ENCODE data around the gene NDUFAF4. TPM values are rescaled to one million over a fixed set of nuclear protein-coding genes. Genes with fewer than 3 reads are reported as not detected.

The NDUFAF4 gene
- total and polyA plus RNA-seq, 2 of the 8 experiments (the other 6 are each of a cell fraction or from before 2014, with no cell fraction given): 21.9 to 84.4 TPM

GRCh38 chr6:96907498-96907897, 9.8 kb upstream of the NDUFAF4 start:
- H2BK15ac ChIP-seq (ENCODE audit: low read length): no peak overlapping the region
- no peaks in the 10 kb centered on the region for H3K9me3 ChIP-seq (ENCODE audit: insufficient read depth in 2 of 2, low read depth in 1 of 2, low read length in 1 of 2)
- no peak overlapping the region for H4K91ac ChIP-seq (replicated peaks; ENCODE audit: insufficient read length, low read length)
- H3K79me1 ChIP-seq (ENCODE audit: low read depth, low read length): no peaks in the 10 kb centered on the region
- H3K18ac ChIP-seq (ENCODE audit: extremely low read depth, low read length): no peak overlapping the region
- H3K27ac ChIP-seq (ENCODE audit: low read depth, low read length): no peak overlapping the region
- no peak overlapping the region for H3K9ac ChIP-seq (replicated peaks in 1 of 4; ENCODE audit: extremely low read depth in 1 of 4, low read depth in 3 of 4, low read length in 3 of 4)
- H2BK12ac ChIP-seq (ENCODE audit: low read depth, low read length): no peak overlapping the region
- H3K4ac ChIP-seq (replicated peaks; ENCODE audit: insufficient read length, low read depth, low read length): no peak overlapping the region
- H3K56ac ChIP-seq (replicated peaks; ENCODE audit: insufficient read length, low read depth, low read length): no peak overlapping the region
- no peaks in the 10 kb centered on the region for H3K4me1 ChIP-seq (replicated peaks in 1 of 4; ENCODE audit: control insufficient read depth in 3 of 4, insufficient read depth in 4 of 4, low read length in 3 of 4)
- no peak overlapping the region for H2BK5ac ChIP-seq (ENCODE audit: low read depth, low read length)
- H3K4me2 ChIP-seq (ENCODE audit: insufficient read depth in 1 of 2, low read depth in 2 of 2, low read length in 2 of 2): no peak overlapping the region
- no peaks in the 10 kb centered on the region for H4K20me1 ChIP-seq (replicated peaks in 1 of 2; ENCODE audit: control insufficient read depth in 1 of 2, insufficient read depth in 2 of 2, low read length in 2 of 2)
- H3K27me3 ChIP-seq (replicated peaks in 1 of 4; ENCODE audit: control insufficient read depth in 3 of 4, extremely low read depth in 1 of 4, insufficient read depth in 3 of 4, low read length in 3 of 4): peaks cover 0 to 1% (median 0%) of the 10 kb centered on the region in 4 experiments; a peak in 1 of 7 replicates
- 89% methylated on average over 2 of the region's 2 CpGs; no CpG with 5 or more reads in 1 of the 2 experiments for WGBS, 2 experiments (ENCODE audit: extremely low coverage in 1 of 2, insufficient coverage in 1 of 2, insufficient read length in 1 of 2, insufficient replicate concordance in 2 of 2, low coverage in 1 of 2, low lambda C conversion rate in 2 of 2, missing lambda C conversion rate in 1 of 2)
- no peak overlapping the region for H2BK20ac ChIP-seq (ENCODE audit: low read length)
- TF ChIP-seq CBX5 (IDR thresholded peaks at IDR 0.05; ENCODE audit: low read depth, low read length) (no peak), EP300 (IDR thresholded peaks at IDR 0.05; ENCODE audit: borderline replicate concordance in 1 of 2, low read depth in 2 of 2, low read length in 2 of 2) (no peak), ZNF274 (IDR thresholded peaks at IDR 0.05; ENCODE audit: borderline replicate concordance, extremely low read depth, low read length) (no peak), BACH1 (IDR thresholded peaks at IDR 0.05; ENCODE audit: low read length) (no peak), POLR2A (IDR thresholded peaks at IDR 0.05; ENCODE audit: control extremely low read depth in 1 of 2, low read depth in 2 of 2, low read length in 2 of 2) (no peak)
- no peak overlapping the region for H2BK120ac ChIP-seq (replicated peaks; ENCODE audit: low read depth, low read length)
- ChIA-PET POLR2A (ENCODE audit: partially characterized antibody) (no interaction called here), CTCF (ENCODE audit: partially characterized antibody) (interaction anchor here (0.9 to 5.8 kb wide), 7 partner anchors 9 to 156 kb away, joined by 3 to 36 read pairs (median 4); partner anchors contain the start of gene NDUFAF4)
- H4K8ac ChIP-seq (ENCODE audit: extremely low read depth, insufficient read depth, low read length): no peak overlapping the region
- FAIRE-seq (no peak), DNase-seq (ENCODE audit: low read depth in 1 of 2, low spot score in 2 of 2) (no peak)
- H3K23me2 ChIP-seq (ENCODE audit: low read depth, low read length): no peaks in the 10 kb centered on the region; the same call in 1 of the 2 replicates
- no peak overlapping the region for H3K14ac ChIP-seq (ENCODE audit: insufficient read length)
- no peak overlapping the region for H3K23ac ChIP-seq (ENCODE audit: insufficient read length)
- H3K79me2 ChIP-seq (ENCODE audit: control insufficient read depth in 1 of 2, insufficient read depth in 2 of 2, low read length in 2 of 2): no peaks in the 10 kb centered on the region
- H2AK5ac ChIP-seq (ENCODE audit: low read depth, low read length): no peak overlapping the region
- no peak overlapping the region for H2AFZ ChIP-seq (ENCODE audit: low read length)
- H4K5ac ChIP-seq (ENCODE audit: insufficient read length, low read depth, low read length): no peak overlapping the region
- H3K36me3 ChIP-seq (ENCODE audit: control insufficient read depth in 2 of 4, insufficient read depth in 4 of 4, low read length in 3 of 4): no peaks in the 10 kb centered on the region; a peak in 1 of 8 replicates
- H3K4me3 ChIP-seq (ENCODE audit: extremely low read depth in 1 of 4, insufficient read depth in 2 of 4, low read depth in 3 of 4, low read length in 4 of 4): no peak overlapping the region

Data from H1 (cell line).